HG03521 (cell line): ENCODE measurements around the gene SLC12A9.

ENCODE experiments used
- ATAC-seq: cut with Tn5 transposase; IDR thresholded peaks from one replicate; pipeline ENCODE4 v1.9.1; 2021; ENCODE audit warnings: mild to moderate bottlenecking, moderate library complexity; ENCODE audit not compliant: unreplicated experiment

The SLC12A9 gene

GRCh38 chr7:100882201-100882600 lies 29.7 kb downstream of the SLC12A9 start:
- ATAC-seq: no peak

GRCh38 chr7:100882785-100883526 lies 30.4 kb downstream of the SLC12A9 start:
- ATAC-seq: no peak

GRCh38 chr7:100884736-100885439 lies 32.4 kb downstream of the SLC12A9 start:
- ATAC-seq: no peak

GRCh38 chr7:100885440-100886141 lies 33.1 kb downstream of the SLC12A9 start:
- no peak for ATAC-seq

GRCh38 chr7:100886142-100886935 lies 33.8 kb downstream of the SLC12A9 start:
- ATAC-seq: no peak

GRCh38 chr7:100886936-100887515 lies 34.5 kb downstream of the SLC12A9 start:
- no peak for ATAC-seq

- peak; percentile 30 for ATAC-seq
Observed at GRCh38 chr7:100887516-100888290, 35.2 kb downstream of the SLC12A9 start.

GRCh38 chr7:100888291-100888987 lies 35.9 kb downstream of the SLC12A9 start:
- ATAC-seq: no peak

- ATAC-seq: no peak
Observed at GRCh38 chr7:100888988-100889750, 36.7 kb downstream of the SLC12A9 start, which contains the start of gene UFSP1. Gene UFSP1, minus strand, starts transcription at chr7:100889715. Its CDS starts 444 bp downstream, at chr7:100889271.

GRCh38 chr7:100890653-100891567 lies 38.4 kb downstream of the SLC12A9 start:
- ATAC-seq: no peak

- ATAC-seq: no peak
Observed at GRCh38 chr7:100891568-100892247, 39.2 kb downstream of the SLC12A9 start.

- ATAC-seq: no peak
Observed at GRCh38 chr7:100892364-100893317, 40.1 kb downstream of the SLC12A9 start.

- no peak for ATAC-seq
Observed at GRCh38 chr7:100893318-100893895, 40.9 kb downstream of the SLC12A9 start.

- no peak for ATAC-seq
Observed at GRCh38 chr7:100893910-100894721, 41.6 kb downstream of the SLC12A9 start.
